NCI-H1436 (cell line): ENCODE data around the gene SNTN.

Experiments used
- DNase-seq: peaks from one replicate; lab custom pipeline; 2025; lab: John Stamatoyannopoulos, UW

Gene SNTN

DNA sequence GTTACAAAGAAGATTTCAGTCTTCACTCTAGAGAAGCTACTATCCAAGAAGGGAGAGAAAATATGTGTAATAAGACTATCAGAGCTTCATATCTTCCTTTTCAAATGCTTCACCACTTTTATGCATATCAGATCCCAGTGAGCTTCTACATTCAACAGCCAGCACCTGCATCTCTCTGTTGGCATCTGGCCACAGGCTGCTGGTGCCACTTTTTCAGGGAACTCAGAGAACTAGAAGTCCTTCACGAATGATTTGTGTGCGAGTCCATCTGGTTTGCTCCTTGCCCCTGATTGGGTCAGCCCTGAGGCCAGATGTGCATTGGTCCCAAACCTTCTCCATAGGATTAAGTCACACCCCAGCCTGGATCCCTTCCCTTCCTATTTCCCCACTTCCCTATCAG lies 22.1 kb downstream of the SNTN start:
- no peak for DNase-seq

DNA sequence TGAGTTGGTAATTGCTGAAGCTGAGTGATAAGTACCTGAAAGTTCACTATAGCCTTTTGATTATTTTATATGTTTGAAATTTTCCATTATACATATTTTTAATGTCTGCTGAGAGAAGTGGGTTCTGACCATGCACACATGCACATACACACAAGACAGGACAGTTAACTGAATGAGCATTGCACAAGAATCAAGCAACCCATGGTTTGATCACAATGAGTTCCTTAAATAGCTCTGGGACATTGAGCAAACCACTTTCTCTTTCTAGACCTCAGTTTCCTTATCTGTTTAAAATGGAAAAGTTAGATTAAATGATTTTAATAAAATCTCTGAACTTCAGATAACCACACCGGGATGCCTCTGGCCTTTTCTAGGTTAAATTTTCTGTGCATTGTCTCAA lies 26.7 kb downstream of the SNTN start:
- no peak for DNase-seq

DNA sequence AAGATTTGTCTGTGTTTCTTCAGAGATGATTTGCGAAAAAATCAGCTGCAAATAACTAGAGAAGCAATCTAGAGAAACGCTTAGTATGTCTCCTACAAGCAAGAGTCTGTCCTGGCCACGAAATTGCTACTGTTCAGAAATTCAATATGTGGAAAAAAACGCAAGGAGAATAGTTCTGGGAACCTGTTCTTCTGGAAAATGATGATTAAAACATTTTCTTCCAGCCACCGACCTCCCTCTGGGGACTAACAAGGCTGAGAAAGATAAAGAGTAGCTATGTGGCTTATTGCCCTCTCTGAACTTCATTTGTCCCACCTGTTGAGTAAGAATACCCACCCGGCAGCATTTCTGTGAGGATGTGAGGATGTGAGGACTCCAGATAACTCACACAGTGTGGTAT lies 31.6 kb downstream of the SNTN start:
- DNase-seq = no peak

DNA sequence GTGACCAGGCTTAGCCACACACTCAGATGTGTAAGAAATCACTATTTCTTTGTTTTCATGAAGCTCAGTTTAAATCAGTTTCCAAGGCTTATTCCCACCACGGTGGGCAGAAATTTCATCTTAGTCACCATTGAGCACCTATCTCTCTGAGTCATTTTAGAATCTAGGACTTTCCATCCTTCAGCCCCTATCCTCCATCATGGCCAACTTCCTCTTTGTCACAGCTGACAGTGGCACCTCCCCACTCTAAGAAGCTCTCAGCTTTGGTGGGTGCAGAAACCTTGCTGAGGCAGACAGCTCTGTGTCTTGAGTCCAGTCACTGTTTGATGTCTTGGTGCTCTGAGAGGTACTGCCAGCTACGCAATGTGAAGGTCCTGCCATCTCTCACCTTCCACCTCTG lies 32.9 kb downstream of the SNTN start:
- DNase-seq = no peak

DNA sequence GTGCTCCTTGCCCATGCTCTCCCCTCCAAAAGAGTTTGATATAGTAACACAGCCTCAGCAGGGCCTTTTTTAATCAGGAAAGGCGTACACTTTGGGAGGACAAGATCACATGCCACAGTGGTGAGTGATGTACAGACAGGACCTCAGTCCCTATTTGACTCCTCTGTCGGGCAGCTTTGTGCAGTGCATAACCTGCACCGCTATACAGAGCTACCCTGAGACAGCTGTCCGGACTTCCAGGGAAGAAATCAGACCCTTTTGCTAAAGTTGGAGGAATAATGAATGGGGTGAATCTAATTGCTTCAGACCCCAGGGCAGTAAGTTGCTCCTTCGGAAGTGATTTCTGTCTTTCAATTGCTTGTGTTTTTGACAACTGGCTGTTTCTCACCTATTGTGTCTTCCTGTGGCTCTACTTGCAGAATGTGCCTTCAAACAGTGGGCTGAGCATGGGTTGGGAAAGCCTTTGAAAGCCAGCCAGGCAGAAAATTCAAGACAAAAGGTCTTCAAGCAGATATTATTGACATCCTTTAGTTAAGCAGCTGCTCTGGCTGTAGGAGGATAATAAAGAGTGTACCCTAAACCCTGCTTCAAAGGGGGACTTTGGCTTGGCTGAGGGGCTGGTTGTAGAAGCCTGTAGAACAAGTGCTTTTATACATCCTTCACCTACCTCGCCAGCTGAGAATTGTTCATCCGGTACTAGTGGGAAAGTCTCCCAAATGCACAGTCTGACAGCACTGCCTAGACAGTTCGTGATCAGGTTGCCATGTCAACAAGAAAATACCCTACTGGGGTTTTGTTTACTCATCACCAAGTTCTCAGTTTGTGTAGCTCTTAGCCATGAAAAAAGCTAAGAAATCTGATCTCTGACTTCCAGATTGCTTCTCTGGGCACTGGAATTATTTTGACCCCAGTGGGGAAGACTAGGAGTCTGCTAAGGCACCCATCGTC lies 35.1 kb downstream of the SNTN start:
- no peak for DNase-seq

DNA sequence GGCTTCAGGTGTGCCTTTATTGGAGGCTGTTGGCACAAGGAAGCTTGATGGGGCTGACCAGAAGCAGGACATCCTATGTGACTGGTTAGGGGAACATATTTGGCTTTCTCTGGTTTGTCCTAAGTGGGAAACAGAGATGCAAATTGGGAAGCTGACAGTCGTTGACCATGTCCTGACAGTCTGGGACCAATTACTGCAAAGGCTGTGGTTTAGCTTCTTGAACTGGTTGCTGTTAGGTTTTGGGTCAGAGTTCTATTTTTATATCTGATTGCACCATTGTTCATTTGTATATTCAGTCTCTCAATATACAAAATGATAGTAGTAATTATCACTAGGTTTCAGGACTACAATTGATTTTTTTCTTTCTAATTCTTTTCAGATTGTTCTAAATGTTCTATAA lies 36.8 kb downstream of the SNTN start:
- no peak for DNase-seq

DNA sequence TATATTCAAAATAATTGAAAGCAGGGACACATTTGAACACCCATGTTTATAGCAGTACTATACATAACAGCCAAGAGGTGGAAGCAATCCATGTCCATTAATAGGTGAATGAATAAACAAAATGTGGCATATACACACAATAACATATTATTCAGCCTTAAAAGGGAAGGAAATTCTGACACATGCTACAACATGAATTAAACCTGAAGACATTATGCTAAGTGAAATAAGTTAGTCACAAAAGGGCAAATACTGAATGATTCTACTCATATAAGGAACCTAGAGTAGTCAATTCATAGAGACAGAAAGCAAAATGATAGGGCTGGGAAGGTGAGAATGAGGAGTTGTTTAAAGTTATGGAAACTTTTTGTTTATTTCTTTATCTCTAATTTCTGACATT lies 40.9 kb downstream of the SNTN start:
- DNase-seq = no peak

DNA sequence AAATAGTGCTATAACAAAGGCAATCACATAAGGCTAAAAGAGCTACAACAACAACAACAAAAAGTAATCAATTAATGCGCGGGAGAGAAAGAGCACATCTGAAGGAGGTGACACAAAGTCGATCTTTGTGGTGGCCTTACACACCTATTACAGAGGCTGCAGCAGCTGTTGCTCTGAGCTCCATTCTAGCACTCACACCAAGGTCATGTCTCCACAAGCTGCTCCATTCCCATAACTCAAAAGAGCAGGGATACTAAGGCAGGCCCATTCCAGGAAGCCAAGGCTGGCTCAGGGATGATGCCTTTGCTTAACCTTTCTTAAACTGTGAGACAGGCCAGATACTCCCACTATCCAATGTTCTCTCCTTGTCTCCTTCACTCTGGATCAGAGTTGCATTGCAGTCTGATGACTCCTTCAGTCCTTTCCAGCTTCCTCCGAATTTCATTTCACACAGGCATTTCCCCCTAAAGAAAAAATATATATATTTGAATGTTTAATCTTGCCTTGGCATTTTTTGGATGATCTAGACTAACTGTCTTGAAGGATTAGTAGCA lies 52.7 kb downstream of the SNTN start:
- DNase-seq = no peak

DNA sequence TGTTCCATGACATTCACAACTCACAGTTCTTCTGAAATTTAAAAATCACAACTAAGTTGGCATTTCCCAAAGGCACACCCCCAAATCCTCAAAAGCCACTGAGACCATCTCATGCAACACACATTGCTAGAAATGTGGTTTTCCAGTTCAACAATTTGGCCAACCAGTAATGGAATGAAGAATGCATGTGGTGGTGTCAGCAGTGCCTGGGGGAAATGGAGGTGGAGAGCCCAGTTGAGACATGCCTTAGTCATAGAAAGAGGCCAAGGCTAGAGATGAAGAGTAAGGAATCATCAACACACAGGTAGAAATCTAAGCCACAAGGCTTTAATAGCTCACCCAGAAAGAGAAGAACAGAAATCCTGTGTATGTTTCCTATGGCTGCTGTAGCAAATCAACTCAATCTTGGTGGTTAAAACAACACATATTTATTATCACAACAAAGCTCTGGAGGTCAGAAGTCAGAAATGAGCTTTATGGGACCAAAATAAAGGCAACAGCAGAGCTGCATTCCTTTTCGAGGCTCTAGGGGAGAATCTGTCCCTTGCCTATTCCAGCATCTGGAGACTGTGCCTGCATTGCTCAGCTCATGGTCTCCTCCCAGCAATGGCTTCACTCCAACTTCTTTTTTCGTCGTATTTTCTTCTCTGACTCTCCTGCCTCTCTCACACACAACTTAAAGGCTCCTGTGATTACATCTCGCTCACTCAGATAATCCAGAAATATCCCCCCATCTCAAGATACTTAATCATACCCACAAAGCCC lies 54.0 kb downstream of the SNTN start:
- no peak for DNase-seq

DNA sequence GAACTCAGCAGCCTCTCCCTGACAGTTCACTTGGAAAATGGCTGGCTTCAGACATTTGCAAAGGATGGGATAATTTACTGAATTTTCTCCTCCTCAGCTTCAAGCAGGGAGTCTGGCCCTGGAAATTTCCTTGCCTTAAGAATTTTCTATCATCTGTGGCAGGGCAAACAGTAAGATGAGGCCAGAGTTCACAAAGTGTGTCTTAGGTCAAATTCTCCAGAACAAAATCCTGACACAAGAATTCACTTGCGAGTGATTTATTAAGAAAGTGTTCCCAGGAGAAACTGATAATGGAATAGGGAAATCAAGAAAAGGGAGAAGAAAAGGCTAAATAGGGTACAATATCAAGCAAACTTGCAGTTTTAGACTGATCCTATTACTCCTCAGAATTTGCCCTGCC lies 55.3 kb downstream of the SNTN start:
- no peak for DNase-seq

DNA sequence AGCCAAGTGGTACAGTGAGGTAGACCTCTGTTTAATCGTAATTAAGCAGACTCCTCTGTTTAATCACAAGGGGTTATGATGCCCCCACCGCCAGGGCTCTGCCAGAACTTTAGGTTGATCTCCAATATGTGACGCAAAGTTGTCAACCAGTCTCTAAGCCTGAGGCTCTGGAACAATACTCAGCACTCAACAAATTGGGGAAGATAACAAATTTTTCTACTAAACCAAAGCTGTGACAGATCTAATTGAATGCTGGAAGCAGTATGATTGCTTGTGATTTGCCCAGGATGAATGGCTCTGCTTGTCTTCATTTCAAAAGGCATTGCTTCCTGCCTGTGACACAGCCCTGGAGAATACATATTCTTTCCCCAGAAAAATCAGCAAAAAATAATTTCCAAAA lies 57.1 kb downstream of the SNTN start:
- no peak for DNase-seq
